NCI-H524 treated with DMSO at 0.1 percent for 48 hours (cell line): ENCODE results near the gene PDCD1.

ENCODE experiments used
- DNase-seq: peaks from one replicate; lab custom pipeline; 2025; lab: John Stamatoyannopoulos, UW

PDCD1 gene

DNA sequence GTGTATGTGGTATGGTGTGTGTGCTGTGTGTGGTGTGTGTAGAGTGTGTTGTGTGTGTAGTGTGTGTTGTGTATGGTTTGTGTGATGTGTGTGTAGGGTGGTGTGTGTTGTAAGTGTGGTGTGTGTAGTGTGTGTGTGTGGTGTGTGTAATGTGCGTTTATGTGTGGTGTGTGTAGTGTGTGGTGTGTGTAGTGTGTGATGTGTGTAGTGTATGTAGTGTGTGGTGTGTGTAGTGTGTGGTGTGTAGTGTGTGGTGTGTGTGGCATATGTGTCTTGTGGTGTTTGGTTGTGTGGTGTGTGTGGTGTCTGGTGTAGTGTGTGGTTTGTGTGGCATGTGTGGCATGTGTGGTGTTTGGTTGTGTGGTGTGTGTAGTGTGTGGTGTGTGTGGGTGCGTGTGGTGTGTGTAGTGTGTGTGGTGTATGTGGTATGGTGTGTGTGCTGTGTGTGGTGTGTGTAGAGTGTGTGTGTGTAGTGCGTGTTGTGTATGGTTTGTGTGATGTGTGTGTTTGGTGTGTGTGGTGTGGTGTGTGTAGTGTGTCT is 6.8 kb upstream of the PDCD1 start:
- DNase-seq: no peak

DNA sequence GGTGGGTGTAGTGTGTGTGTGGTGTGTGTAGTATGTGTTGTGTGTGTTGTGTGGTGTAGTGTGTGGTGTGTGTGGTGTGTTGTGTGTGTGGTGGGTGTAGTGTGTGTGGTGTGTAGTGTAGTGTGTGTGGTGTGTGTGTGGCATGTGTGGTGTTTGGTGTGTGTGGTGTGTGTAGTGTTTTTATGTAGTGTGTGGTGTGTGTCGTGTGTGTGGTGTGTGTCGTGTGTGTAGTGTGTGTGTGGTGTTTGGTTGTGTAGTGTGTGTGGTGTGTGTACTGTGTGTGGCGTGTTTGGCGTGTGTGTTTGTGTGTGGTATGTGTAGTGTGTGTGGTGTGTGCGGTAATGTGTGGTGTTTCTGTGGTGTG is 6.1 kb upstream of the PDCD1 start:
- no peak for DNase-seq

GRCh38 chr2:241864168-241864849 is 5.6 kb upstream of the PDCD1 start:
- no peak for DNase-seq

DNA sequence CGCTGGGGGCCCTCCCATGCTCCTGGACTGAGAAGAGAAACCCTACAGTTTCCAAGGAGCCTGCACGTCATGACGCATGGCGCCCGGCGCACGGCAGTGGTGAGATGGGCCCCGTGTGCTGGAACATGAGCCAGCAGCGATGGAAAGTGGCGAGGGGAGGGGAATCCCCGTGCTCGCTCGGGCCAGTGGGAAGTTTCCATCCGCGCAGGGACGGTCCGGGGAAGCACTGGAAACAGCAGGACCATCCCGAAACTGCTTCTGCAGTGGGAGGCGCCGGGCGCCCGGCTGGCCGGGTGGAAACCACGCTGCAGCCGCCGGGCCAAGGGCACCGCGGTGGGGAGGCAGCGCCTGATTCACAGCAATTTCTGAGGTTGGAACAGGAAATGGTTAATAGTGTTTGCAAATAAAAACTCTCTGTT is 4.9 kb upstream of the PDCD1 start:
- DNase-seq: no peak

DNA sequence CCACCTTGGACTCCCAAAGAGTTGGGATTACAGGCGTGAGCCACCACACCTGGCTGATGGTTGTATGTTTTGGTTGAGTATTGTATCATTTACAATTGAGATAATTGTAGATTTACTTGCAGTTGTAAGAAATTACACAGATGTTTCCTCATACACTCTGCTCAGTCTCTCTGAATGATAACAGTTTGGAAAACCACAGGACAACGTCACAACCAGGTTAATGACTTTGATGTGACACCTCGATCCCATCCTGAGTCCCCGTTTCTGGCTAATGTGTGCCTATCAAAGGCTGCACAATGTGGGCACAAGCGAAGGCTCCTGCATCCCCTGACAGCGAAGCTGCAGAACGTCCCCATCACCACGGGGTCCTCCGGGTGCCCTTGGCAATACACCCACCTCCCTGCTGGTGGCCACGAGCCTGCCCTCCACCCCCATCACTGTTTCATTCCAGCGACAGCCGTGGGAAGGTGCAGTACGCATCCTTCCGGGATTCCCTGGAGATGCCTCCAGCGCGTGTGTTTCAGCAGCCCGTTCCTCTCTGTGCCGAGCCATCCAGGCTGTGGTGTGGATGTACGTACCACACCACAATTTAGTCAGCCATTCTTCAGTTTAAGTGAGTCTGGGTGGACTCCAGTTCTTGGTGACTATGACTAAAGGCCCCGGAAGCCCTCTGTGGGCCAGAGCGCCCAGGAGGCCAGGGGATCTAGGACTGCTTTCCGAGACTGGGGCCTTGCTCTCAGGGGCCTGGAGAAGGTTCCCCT is 4.3 kb upstream of the PDCD1 start:
- DNase-seq: no peak

- DNase-seq: no peak
These were observed 3.4 kb upstream of the PDCD1 start for GRCh38 chr2:241862093-241862492.

DNA sequence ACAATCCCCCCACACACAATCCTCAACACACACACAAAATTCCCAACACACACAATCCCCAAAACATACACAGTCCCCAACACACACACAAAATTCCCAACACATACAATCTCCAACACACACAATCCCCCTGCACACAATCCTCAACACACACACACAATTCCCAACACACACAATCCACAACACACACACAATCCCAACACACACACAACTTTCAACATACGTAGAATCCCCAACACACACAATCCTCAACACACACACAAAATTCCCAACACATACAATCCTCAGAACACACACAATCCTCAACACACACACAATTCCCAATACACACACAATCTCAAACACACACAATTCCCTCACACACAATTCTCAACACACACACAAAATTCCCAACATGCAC is 2.6 kb upstream of the PDCD1 start:
- DNase-seq: no peak

GRCh38 chr2:241860184-241861078 is 1.7 kb upstream of the PDCD1 start:
- no peak for DNase-seq

GRCh38 chr2:241859436-241860183 is 916 bp upstream of the PDCD1 start:
- DNase-seq: no peak

DNA sequence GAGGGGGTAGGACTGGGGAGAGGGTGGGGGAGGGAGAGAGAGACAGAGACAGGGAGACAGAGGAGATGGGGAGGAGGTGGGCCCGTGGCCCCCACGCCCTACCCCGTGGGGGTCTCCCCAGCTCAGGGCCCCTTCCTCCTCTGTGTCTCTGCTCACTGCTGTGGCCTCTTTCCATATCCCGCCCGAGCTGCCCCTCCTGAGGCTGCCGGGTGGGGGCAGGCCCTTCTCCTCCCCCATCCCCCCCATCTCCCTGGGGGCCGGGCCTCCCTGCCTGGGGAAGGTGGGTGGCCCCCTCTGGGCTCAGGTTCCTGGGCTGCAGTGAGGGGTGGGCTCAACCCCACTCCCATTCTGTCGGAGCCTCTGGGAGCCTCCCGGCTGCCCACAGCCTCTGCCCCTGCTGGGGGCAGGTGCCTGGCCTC is 332 bp upstream of the PDCD1 start:
- no peak for DNase-seq

- DNase-seq: no peak
These were observed 1.0 kb downstream of the PDCD1 start for GRCh38 chr2:241857572-241858121.

GRCh38 chr2:241857041-241857541 is 1.6 kb downstream of the PDCD1 start:
- DNase-seq: no peak

DNA sequence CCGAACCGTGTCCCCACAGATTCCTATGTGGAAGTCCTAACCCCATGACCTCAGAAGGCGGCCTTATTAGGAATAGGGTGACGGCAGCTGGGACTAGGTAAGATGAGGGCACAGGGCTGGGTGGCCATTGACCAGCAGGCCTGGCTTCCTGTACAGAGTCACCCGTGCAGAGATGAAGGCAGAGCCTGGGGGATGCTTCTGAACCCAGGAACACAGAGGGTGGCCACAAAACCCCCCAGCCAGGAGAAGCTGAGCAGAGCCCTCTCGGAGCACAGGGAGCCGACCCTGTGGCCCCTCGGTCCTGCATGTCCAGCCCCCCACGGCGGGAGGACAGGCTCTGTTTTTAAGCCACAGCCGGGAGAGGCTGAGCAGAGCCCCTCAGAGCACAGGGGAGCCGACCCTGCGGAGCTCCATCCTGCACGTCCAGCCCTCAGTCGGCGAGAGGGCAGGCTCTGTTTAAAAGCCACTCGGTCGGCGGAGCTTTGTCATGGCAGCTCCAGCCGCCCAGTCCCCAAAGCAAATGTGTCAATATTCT is 2.7 kb downstream of the PDCD1 start:
- DNase-seq: no peak

- DNase-seq: no peak
These were observed 3.3 kb downstream of the PDCD1 start for GRCh38 chr2:241855245-241855887.

DNA sequence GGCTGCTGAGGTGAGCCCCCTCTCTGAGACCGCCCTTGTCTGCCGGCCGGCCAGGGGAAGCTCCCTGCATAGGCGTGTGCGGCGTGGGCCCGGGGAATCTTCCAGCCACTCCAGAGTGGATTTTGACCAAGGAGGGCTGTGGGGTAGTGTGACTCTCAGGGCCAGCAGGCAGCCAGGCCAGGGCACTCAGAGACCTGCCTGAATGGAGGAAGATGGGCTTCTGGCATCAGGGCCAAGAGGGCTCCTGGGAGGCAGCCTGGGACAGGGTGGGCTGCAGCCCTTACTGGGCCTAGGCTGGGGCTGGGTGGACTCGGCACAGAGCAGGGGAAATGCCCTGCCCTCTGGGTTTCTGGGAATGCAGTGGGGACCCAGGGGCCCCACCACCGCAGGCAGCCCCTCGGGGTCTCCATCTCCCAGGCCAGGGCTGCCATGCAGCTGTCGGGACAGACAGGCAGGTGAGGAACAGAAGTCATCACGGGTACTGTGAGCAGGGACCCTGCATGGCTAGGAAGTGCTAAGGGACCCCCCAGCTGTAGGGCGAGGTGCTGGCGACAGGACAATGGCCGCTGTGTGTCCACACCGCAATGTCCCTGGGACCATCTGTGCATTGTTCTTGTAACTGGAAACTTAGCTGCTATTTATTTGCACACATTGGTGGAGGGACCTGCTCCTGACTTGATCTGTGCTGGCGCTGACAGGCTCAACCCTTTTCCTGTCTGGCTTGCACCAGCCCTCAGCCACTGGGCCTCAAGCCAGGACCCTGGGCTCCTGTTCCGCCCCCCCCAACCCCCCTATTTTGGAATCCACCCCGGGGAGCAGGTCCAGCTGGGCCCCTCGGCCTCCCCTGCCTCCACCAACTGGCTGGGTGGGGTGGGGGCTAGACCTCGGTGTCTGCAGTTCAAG is 4.1 kb downstream of the PDCD1 start:
- DNase-seq: no peak

DNA sequence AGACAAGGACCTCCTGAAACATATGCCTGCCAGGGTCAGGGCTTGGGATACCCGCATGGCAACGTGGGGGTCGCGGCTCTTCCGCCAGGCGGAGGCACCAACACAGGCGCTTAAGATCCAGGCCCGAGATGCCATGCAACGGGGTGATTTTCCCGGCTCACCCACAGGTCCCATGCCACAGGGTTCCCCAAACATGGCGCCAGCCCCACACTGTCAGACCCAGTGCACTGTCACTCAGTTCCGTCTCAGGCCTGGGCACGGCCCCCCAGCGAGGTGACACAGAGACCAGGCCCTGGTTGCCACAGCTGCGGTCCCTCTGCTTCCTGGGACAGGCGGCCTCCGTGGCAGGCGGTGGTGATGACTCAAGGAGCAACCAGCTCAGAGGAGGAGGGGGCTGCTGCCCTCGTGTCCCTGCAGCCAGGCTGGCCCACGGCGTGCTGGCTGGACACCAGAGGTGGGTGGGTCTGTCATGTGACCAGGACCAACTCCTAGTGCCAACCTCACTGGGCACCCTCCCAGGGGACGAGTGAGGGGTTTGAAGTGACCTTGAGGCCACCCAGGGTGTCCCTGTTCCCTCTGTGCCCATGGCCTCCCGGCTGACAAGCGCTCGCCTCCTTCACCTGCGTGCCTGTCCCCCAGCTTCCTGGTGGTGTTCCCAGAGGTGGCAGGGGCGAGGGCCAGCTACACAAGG is 4.9 kb downstream of the PDCD1 start:
- no peak for DNase-seq

GRCh38 chr2:241852981-241853631 is 5.6 kb downstream of the PDCD1 start:
- DNase-seq: no peak
